IPS-18c (cell line): ENCODE data around the gene AGAP1.

Experiments used
- H3K4me3 ChIP-seq: 2 replicates; pipeline ENCODE4 v1.7.0; 2013; ENCODE audit warnings: low read depth, mild to moderate bottlenecking, low read length, moderate library complexity; ENCODE audit not compliant: insufficient read depth
- H3K9me3 ChIP-seq: one replicate; pipeline ENCODE4 v1.6.1; 2013; ENCODE audit warnings: mild to moderate bottlenecking, low read length, moderate library complexity; ENCODE audit not compliant: control insufficient read depth, insufficient read depth

The AGAP1 gene

DNA sequence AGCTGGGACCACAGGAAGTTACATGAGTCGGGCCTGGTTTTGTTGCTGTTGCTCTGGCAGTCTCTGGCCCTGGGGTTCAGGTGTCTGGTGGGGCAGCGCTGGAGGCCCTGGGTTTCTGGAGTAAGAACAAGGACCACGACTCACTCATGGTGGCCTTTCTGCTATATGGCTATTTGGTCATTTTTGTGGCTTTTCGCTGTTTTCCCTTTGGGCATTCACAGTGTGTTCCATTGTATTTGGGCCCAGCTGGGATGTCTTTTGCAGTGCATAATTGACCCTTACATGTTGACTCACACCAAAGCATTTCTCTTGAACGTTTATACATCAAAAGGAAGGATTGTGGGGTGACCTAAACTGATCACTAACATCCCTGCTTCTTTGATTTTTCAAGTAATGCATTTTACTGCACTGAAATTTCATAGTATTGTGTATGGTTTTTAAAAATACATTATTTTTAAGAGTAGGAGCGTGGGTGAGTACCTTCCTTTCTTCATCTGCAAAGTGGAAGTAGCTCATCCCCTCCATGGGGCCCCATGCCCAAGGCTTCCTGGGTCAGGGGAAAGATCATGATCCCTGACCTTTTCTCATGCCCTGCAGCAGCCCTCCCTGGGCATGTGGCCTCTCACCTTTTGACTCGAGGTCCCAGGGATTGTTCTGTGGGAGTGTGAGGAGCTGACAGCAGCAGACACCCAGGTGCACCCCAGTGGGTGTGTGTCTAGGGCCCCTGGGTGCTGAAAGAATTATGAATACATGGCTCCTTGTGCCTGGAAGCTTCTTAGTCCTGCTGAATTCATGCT lies 225.5 kb downstream of the AGAP1 start:
- H3K4me3 ChIP-seq: no peak overlapping the region
- no peaks in the 10 kb centered on the region for H3K9me3 ChIP-seq

- Histone ChIP-seq H3K9me3 (no peaks in the 10 kb centered on the region), H3K4me3 (no peak overlapping the region)
These were observed 227.8 kb downstream of the AGAP1 start for GRCh38 chr2:235721625-235722024.

- Histone ChIP-seq H3K4me3 (no peak overlapping the region), H3K9me3 (no peaks in the 10 kb centered on the region)
These were observed 229.0 kb downstream of the AGAP1 start for GRCh38 chr2:235722869-235723268.

GRCh38 chr2:235723371-235723770 lies 229.5 kb downstream of the AGAP1 start:
- H3K9me3 ChIP-seq: no peaks in the 10 kb centered on the region
- no peak overlapping the region for H3K4me3 ChIP-seq

GRCh38 chr2:235723811-235724465 lies 230.1 kb downstream of the AGAP1 start:
- Histone ChIP-seq H3K9me3 (no peaks in the 10 kb centered on the region), H3K4me3 (no peak overlapping the region)

- no peak overlapping the region for H3K4me3 ChIP-seq
- H3K9me3 ChIP-seq: no peaks in the 10 kb centered on the region
These were observed 231.2 kb downstream of the AGAP1 start for GRCh38 chr2:235725016-235725489.

DNA sequence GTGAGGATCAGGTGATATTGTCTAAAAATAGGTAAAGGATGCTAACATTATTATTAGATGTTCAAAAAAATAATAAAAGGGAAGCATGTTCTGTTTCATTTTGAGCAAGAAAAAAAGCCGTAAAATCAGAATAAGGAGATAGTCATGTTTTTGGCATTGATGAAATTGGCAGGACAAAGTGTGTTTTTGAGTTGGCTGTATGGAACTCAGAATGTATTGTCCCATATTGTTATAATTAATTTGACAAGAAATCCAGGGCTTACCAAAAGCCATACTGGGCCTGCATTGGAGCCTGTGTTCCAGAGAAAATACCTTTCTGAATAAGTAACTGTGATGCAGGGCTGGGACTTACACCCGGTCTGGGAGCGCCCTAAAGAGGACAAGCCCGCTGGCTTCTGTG lies 232.0 kb downstream of the AGAP1 start:
- H3K4me3 ChIP-seq: no peak overlapping the region
- no peaks in the 10 kb centered on the region for H3K9me3 ChIP-seq

DNA sequence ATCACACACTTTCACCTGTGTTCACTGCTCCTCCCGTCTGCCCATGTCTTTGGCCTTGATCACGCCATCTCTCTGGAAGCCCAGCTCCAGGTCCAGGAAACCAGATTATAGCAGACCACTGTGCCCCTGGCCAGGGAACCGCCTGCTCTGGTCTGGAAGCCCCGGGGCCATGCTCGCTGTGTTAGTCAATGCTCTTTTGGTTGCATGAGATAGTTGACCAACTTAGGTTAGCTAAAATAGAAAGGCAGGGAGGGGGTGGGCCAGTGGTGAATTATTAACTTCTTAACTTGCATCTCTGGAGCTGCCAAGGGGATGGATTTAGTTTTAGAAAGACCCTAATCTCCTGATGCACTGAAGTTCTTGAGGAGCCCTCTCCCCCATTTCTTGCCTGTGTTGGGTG lies 232.7 kb downstream of the AGAP1 start:
- no peak overlapping the region for H3K4me3 ChIP-seq
- no peaks in the 10 kb centered on the region for H3K9me3 ChIP-seq

DNA sequence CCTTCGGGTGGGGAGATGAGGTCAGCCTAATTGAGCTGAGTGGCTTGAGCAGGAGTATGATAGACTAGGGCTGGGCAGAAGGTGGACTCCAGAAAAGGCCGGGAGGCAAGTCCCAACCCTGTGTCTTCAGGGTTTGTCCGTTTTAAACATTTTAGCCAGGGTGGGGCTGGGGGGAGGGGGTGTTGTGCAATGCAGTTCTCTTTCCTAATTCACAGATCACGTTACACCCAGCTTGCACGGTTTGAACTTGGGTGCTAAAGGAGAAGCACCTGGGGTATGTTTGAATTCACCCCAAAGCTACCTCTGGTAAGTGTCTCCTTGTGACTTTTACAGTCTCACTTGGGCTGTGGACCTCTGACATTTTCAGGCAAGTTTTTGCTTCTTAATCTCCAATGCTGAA lies 233.3 kb downstream of the AGAP1 start:
- H3K4me3 ChIP-seq: no peak overlapping the region
- no peaks in the 10 kb centered on the region for H3K9me3 ChIP-seq

DNA sequence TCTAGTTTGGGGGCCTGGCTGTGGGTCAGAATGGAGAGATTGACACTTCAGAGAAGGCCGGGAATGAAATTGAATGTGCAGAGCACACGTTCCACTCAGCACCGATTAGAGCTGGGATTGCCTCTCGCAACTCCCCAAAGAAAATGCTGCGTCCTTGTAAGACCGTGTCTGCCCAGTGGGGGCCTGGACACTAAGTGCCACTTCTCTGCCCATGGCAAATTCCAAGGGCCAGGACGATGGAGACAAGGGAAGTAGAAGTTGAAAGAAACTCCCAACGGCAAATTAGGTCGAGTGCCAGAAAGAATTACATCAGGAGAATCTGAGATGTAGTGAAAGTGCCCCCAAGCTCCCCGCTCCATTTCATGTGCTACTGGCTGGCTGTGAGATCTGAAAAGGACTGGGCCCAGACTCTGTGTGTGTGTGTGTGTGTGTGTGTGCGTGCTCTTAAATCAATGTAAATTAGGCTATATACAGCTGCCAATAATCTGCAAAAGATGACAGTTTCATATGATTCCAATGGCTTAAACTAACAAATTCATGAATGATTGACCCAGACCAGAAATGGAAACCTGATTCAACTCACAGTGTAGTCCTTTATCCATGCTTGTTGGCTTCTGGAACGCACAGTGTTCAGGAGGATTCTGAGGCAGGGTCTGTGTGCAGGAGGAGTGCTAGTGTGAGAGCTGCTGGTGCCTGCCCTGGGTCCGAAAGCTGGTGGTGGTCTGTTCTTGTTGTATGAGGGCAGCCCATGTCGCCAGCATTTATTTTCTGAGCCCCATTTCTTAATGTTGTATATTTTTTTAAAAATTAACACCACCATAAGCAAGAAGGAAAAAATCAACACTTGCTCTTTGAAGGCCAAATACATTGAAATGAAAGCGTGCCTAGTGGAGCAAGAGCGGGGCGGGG lies 234.3 kb downstream of the AGAP1 start:
- no peaks in the 10 kb centered on the region for H3K9me3 ChIP-seq

GRCh38 chr2:235728800-235729556 lies 235.1 kb downstream of the AGAP1 start:
- Histone ChIP-seq H3K4me3 (no peak overlapping the region), H3K9me3 (no peaks in the 10 kb centered on the region)

More for the DNA sequence above, 234.3 kb downstream of the AGAP1 start:
- H3K4me3 ChIP-seq: no peak overlapping the region

DNA sequence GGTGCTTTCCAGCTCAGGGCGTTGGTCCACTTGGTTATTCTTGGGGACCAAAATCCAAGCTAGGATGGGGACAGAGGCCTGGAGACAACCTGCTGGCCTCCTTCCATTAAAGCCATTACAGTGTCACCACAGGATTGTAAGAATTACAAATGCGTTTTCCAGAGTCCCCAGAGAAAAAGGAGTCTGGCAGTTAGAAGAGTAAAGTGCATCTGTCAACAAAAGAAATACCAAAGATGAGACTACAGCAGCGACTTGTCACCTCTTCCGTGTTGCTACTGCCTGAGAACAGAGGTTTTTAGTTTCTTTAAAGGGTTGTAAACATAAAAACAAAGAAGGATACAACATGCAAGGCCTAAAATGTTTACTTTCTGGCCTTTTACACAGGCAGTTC lies 235.7 kb downstream of the AGAP1 start:
- no peaks in the 10 kb centered on the region for H3K9me3 ChIP-seq
- no peak overlapping the region for H3K4me3 ChIP-seq

GRCh38 chr2:235730115-235730514 lies 236.3 kb downstream of the AGAP1 start:
- H3K9me3 ChIP-seq: no peaks in the 10 kb centered on the region
- H3K4me3 ChIP-seq: no peak overlapping the region

DNA sequence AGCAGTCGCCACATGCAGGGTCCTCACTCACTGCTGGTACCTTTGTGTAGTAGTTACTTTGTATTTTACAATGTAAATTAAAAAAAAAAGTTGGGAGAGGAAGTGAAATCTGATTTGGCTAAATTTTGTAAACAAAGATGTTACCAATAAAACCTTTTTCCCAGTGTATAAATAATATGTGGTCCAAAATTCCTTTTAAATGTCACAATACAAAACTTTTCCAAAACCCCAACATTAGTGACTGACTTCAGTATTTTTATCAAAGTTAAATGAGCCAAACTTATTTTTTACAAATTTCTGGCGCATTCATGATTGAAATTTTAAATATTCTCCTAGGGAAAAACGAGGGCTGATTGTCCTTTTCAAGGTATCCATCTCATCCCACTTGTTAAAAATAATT lies 239.9 kb downstream of the AGAP1 start:
- H3K4me3 ChIP-seq: no peak overlapping the region
- H3K9me3 ChIP-seq: no peaks in the 10 kb centered on the region

DNA sequence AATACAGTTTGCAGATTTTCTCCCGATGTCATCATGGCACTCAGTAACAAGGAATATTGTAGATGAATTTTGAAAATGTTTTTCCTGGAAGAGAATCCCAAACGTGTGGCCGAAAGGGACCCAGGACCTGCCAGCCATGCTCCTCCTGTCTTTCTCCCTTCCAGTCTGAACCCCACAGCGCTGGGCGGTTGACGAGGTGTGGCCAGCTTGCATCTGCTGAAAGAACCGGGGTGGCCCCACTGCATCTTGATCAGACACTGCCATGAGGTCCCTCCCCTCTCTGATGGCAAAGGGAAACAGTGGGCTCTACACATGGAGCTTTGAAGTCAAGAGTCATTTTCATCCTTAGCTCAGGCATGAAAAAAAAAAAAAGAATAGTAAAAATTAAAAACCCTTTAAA lies 240.3 kb downstream of the AGAP1 start:
- Histone ChIP-seq H3K9me3 (no peaks in the 10 kb centered on the region), H3K4me3 (no peak overlapping the region)

GRCh38 chr2:235734688-235735231 lies 240.9 kb downstream of the AGAP1 start:
- H3K9me3 ChIP-seq: no peaks in the 10 kb centered on the region
- H3K4me3 ChIP-seq: no peak overlapping the region

- Histone ChIP-seq H3K9me3 (no peaks in the 10 kb centered on the region), H3K4me3 (no peak overlapping the region)
These were observed 243.6 kb downstream of the AGAP1 start for GRCh38 chr2:235737396-235737795.
